GM18868 (cell line): ENCODE data around the gene POTEF.
"Not testable (repeated sequence)": the region's sequence is repeated elsewhere in the genome, so short reads cannot be mapped to it uniquely, and the experiment has no call there.

Source experiments
- ATAC-seq: cut with Tn5 transposase; IDR thresholded peaks from one replicate; pipeline ENCODE4 v1.9.1; 2021; ENCODE audit warnings: mild to moderate bottlenecking, moderate library complexity; ENCODE audit not compliant: unreplicated experiment

POTEF gene

DNA sequence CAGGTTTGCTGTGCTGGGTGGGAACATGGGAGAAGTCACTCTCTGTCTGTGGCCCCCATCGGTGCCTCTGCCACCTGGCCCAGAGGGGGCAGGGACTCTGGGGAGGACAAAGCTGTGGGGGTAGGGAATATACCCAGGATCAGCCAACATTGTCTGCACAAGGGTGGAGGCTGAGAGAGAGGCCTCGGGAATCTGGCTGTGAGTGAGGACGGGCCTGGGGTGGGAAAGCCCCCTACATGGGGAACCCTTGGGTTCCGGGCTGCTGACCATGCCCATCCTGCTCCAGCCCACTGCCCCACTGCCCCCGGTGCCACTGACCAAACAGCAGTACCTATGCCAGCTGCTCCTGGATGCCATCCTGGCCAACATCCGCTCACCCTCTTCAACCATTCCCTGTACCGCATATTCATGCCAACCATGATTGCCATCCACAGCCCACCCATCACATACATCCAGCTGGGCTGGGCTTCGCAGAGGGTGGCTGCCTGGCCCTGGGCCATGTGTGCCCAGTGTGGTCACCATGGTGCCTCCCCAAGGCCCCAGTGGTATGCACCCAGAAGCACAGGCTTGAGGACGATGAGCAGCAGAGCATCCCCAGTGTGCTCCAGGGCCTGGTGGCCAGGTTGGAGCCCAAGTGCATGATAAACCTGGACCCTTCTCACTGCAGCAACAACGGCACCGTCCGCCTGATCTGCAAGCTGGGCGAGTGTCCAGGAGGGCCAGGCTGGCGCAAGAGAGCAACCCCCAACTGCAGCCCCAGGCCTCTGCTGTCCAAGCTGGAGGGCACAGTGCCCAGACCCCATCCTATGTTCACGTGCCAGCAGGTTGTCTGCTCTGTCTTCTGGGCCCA is 6.9 kb upstream of the POTEF start:
- no peak for ATAC-seq

DNA sequence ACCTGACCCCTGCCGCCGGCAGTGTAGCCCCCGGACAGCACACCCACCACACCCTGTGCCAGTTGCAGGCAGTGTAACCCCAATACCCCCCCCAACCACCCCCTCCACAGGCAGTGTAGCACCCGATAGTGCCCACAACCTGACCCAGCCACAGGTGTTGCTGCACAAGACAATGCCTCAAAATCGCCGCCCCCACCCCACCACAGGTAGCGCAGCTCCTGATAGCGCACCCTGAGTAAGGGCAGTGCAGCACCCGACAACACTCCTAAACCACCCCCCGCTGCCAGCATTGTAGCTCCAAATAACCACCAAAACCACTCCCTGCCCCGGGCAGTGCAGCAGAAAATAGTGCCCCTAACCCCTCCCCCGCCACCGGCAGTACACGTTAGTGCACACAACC is 558 bp downstream of the POTEF start:
- not testable (repeated sequence) for ATAC-seq

DNA sequence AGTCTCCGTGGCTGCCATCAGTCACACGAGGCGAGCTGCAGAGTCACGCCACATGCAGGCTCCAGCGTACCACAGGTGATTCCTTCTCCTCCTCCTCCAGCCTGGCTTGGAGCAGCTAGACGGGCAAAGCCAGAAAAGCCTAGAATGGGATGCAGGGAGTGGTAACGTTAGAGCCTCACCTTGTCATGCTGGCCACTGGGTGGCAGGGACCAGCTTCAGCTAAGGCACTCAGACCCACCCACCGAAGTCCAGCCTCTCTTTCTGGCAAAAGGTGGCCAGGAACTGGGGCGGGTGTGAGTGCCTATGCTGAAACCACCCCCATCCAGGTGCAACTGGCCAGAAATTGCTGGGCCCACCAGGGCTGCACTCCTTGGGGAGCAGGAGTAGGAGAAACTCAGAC is 1.3 kb downstream of the POTEF start:
- not testable (repeated sequence) for ATAC-seq

DNA sequence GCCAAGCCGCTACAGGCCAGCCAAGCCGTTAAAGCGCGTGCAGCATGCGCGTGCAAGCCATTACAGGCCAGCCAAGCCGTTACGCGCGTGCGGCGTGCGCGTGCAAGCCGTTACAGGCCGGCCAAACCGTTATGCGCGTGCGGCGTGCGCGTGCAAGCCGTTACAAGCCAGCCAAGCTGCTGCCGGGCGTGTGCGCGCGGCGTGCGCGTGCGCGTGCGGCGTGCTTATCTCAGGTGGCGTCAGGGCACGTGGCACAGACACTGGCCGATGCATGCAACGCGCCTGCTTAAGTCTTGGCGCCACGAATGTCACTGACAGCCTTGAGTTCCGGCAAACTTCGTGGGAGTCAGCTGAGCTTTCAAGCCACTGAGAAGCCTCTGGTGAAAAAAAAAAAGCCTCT is 8.1 kb downstream of the POTEF start:
- ATAC-seq = not testable (repeated sequence)

DNA sequence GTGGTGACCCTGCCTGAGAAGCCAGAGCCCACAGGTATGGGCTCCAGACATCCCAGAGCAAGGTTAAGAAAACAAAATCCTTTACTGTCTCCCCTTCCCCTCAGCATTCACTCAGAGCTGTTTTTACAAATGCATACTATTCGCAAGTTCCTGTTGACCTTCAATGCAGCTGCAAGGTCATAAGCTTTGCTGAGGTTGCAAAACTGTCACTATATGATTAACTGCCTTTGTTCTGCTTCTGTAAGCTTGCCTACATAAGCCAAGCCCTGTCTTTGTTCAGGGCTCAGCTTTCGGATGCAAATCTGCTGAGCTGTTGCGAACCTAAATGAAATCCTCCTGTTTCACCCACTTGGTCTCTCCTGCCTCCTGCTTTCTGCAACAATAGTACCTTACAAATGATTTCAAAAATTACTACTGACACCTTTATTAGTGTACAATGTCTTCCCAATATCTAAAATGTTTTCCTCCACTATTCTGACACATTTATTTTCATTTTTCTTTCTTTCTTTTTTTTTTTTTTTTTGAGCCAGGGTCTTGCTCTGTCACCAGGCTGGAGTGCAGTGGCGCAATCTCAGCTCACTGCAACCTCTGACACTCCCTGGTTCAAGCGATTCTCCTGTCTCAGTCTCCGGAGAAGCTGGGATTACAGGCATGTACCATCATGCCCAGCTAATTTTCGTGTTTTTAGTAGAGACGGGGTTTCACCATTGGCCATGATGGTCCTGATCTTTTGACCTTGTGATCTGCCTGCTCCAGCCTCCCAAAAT is 26.2 kb downstream of the POTEF start:
- not testable (repeated sequence) for ATAC-seq

DNA sequence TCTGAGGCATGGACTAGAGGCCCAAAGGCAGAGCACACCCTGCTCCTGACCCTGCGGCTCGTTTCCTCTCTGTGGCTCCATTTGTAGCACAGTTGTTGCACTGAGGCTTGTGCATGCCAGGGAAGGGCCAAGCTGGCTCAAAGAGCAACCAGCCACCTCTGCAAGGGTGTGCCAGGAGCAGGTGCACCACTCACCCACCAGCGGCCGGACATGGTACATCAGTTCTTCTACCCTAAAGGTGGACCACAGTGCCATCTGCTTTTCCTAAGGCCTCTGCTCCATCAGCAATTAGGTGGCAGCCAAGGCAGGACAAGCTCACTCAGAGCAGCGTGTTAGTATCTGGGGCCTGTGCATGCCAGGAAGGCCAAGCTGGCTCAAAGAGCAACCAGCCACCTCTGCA is 66.4 kb downstream of the POTEF start:
- not testable (repeated sequence) for ATAC-seq

DNA sequence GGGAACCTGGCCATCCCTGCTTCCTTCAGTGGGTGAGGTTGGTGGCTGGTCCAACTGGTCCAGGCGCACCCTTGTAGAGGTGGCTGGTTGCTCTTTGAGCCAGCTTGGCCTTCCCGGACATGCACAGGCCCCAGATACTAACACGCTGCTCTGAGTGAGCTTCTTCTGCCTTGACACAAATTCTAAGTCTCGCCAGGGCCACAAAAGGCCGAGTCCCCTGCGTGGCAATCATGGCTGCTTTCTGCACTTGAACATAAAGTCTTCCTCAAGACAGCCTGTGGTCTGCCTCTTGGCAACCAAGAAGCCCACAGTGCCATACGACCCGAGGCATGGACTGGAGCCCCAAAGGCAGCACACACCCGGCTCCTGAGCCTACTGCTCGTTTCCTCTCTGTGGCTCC is 69.0 kb downstream of the POTEF start:
- not testable (repeated sequence) for ATAC-seq

DNA sequence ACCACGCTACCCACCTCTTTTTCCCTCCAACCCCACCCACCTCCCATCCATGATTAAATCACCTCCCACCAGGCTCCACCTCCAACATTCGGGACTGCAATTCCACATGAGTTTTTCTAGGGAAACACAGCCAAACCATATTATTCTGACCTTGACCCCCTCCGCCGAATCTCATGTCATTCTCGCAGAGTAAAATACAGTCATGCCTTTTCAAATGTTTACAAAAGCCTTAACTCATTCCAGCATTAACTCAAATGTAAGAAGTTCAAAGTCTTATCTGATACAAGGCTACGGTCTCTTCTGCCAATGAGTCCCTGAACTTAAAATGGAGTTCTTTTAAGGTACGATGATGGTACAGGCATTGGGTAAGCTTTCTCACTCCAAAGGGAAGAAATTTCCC is 72.7 kb downstream of the POTEF start:
- ATAC-seq = not testable (repeated sequence)

DNA sequence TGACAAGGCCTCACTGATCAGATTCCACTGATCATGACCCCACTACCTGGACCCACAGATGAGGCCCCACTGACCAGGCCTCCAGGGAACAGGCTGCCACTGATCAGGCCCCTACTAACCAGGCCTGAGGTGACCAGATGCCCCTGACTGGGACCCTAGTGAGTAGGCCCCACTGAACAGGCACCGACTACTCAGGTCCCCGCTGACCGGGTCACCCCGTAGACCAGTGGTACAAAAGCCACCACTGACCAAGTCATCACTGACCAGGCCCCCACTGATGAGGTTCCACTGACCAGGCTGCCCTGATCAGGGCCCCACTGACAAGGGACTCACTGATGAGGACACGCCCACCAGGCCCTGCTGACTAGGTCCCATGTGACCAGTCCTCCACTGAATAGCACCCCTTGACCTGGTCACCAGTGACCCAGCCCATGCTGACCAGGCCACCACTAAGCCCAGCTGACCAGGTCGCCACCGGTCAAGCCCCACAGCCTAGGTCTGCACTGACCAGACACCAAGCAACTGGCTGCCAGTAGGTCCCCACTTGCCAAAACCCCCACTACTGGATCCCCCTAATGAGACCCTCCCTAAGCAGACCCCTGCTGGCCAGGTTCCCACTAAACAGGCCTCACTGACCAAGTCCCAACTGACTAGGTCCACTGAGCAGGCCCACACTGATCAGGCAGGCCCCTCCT is 75.7 kb downstream of the POTEF start:
- not testable (repeated sequence) for ATAC-seq

DNA sequence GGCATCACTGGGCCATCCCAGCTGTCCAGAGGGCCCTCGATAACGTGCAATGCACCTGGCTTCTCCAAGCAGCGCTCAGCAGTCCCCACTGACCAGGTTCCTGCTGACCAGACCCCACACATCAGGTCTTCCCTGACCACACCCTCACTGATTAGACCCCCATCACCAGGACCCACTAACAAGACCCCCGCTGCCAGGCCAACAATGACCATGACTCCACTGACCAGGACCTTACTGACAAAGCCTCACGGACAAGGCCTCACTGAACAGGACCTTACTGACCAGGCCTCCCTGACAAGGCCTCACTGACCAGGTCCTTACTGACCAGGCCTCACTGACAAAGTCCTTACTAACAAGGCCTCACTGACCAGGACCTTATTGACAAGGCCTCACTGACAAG is 76.6 kb downstream of the POTEF start:
- not testable (repeated sequence) for ATAC-seq

DNA sequence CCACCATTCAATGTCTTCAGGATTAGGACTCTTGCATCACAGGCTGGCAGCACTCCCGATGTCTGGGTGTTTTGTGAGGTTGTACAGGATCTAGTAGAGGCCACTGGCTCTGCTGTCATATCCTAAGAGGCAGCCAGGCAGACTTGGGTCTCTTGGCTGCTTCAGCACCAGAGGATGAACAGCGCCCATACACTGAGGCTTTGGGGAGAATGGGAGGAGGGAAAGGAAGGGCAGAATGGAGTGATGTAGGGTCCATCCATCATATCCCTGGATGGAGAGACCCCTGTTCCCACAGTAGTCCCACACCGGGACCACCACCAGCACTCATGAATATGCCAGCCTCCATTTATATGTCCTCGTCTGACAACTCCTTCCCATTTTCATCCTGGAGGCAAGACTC is 80.6 kb downstream of the POTEF start:
- ATAC-seq = not testable (repeated sequence)

DNA sequence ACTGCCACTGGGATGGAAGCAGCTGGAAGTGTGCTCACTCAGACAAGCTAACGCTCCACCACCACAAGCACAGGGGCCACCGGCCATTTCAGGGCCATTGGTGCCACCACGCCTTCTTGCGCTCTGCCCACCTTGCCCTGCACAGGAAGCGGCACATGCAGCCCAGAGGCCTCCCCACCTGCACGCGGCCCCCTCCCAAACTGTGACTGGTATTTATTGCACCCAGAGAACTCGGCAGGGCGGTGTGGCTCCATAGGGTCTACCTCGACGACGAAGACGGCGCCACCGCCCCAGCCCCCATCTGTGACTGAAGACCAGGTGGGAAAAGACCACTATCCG is 90.8 kb downstream of the POTEF start:
- ATAC-seq = not testable (repeated sequence)

DNA sequence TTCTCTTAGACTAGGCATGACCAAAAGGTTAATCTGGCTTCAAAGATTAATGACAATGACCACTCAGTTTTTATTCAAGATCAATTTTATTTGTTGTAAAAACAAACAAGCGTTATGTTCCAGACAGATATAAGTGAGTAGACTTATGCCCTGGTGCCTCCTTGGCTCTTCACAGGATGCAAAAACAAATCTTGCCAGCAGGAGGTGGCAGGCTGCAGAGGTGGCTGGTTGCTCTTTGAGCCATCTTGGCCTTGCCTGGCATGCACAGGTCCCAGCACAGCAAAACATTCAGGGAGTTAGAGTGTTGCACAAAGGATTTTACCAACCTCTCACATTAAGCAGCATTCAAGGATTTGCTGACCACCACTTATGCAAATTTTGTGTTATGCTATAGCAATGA is 103.1 kb downstream of the POTEF start:
- not testable (repeated sequence) for ATAC-seq
